ENCODE results near the gene ASMT. TPM values are rescaled to one million over a fixed set of nuclear protein-coding genes. Genes with fewer than 3 reads are reported as not detected.

The ASMT gene, protein sequence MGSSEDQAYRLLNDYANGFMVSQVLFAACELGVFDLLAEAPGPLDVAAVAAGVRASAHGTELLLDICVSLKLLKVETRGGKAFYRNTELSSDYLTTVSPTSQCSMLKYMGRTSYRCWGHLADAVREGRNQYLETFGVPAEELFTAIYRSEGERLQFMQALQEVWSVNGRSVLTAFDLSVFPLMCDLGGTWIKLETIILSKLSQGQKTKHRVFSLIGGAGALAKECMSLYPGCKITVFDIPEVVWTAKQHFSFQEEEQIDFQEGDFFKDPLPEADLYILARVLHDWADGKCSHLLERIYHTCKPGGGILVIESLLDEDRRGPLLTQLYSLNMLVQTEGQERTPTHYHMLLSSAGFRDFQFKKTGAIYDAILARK
- 0.12 to 0.44 TPM (median 0.32 TPM) in 4 of 5 replicates, not detected in the other for total RNA-seq (2022; extraction: Qiagen RNA extraction)

DNA sequence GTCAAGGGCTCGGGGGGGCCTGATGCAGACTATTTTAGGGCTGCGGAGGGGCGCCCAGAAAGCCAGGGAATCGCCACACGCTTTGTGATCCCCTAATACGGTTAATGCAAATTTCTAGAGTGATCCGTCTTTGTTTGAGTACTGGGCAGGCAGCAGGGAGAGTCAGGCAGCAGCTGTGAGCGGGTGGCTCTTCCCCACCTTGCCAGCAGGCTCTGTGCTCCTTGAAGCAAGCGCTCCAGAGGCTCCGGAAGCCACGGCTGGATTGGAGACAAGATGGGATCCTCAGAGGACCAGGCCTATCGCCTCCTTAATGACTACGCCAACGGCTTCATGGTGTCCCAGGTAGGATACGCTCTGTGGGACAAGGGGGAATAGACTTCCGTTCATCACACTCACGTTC, at the start of gene ASMT:
Gene ASMT (plus strand): TSS at position 133 of the 400 bp plus-strand sequence. CDS start 141 bp downstream, at position 274.

DNA sequence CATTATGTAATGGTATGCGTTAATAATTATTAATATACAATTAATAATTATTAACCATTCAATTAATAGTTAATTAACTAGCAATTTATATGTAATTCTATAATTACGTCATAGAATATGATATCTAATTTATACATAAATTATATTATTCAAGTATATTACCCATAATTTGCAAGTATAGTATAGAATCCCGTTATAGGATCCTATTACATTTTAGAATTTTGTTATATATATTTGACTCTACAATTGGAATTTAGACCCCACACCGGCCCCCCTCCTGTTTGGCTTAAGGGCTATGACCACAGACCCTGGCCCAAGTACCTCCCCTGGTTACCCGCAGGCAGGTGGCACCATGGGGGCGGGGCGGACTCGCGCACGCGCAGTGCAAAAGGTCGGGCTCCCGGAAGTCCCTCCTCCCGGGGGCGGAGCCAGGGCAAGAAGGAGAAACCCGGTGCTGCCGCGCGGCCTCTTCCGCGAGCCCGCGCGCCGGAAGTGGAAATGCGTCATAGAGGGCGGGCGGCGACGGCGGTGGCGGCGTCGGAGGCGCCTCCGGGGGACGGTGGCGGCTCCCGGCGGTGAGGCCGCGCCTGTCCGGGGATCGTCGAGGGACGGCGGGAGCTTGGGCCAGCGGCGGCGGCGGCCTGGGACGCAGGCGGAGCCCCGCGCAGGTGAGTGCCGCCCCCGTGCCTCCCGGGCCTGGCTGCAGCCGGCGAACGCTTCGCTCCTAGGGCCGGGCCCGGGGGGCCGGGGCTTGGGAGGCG, 23.6 kb upstream of the ASMT start, which contains the start of gene AKAP17A:
Gene AKAP17A (plus strand): TSS at position 503 of the 761 bp plus-strand sequence. CDS start 1,859 bp downstream, outside the sequence.

Other genes starting within 250 kb of the ASMT start
- gene SLC25A6, start 222.9 kb upstream of the ASMT start, total RNA-seq (2022; extraction: Qiagen RNA extraction) = 394 to 502 TPM (median 486 TPM) in 5 replicates
- 17.0 to 20.5 TPM (median 18.5 TPM) in 5 replicates for gene ASMTL, start 162.2 kb upstream of the ASMT start, total RNA-seq (2022; extraction: Qiagen RNA extraction)
- gene P2RY8, start 77.9 kb upstream of the ASMT start, total RNA-seq (2022; extraction: Qiagen RNA extraction) = 0.02 TPM in 4 of 5 replicates, not detected in the other
- 25.4 to 39.3 TPM (median 36.1 TPM) in 5 replicates for gene AKAP17A, start 23.5 kb upstream of the ASMT start, total RNA-seq (2022; extraction: Qiagen RNA extraction)

Data from A549 treated with CORT108297 at 1 μM for 4 hours (cell line).